GM23338 (cell line): ENCODE data around the gene MAP3K21. TPM values are rescaled to one million over a fixed set of nuclear protein-coding genes. Genes with fewer than 3 reads are reported as not detected.

Experiments used
- ATAC-seq: fragments of 200-7000 bp; cut with Tn5 transposase; 3 replicates; pipeline ENCODE4 v1.9.1; 2020
- DNase-seq: peaks from one replicate; pipeline ENCODE4 v3.0.0-alpha.2; 2015; ENCODE audit warnings: low spot score
- H2AFZ ChIP-seq: fragments of 200-600 bp; sonication (generic); 2 replicates; pipeline ENCODE4 v1.8.0; 2016; ENCODE audit warnings: antibody characterized with exemption, mild to moderate bottlenecking, moderate library complexity
- H3F3A ChIP-seq: fragments of 200-600 bp; sonication (generic); replicated peaks from 2 replicates; pipeline ENCODE4 v1.8.0; 2017; ENCODE audit warnings: antibody characterized with exemption, mixed run types, low read depth
- H3K27ac ChIP-seq: fragments of 200-600 bp; sonication (generic); 2 replicates; pipeline ENCODE4 v1.6.1; 2016; ENCODE audit warnings: low read depth
- H3K27me3 ChIP-seq: fragments of 200-600 bp; sonication (generic); 2 replicates; pipeline ENCODE4 v1.8.0; 2016; ENCODE audit warnings: mild to moderate bottlenecking, mixed run types, moderate library complexity; ENCODE audit not compliant: insufficient read depth
- H3K36me3 ChIP-seq: fragments of 200-600 bp; sonication (generic); 2 replicates; pipeline ENCODE4 v1.8.0; 2016; ENCODE audit warnings: mild to moderate bottlenecking; ENCODE audit not compliant: insufficient read depth
- H3K4me1 ChIP-seq: fragments of 200-600 bp; sonication (generic); 2 replicates; pipeline ENCODE4 v1.8.0; 2016; ENCODE audit warnings: mild to moderate bottlenecking, moderate library complexity; ENCODE audit not compliant: insufficient read depth
- H3K4me2 ChIP-seq: fragments of 200-600 bp; sonication (generic); 2 replicates; pipeline ENCODE4 v1.7.1; 2017; ENCODE audit warnings: mixed run types
- H3K4me3 ChIP-seq: fragments of 200-600 bp; sonication (generic); 2 replicates; pipeline ENCODE4 v1.6.1; 2016; ENCODE audit warnings: mixed run types
- H3K79me2 ChIP-seq: fragments of 200-600 bp; sonication (generic); replicated peaks from 2 replicates; pipeline ENCODE4 v1.8.0; 2017; ENCODE audit warnings: mild to moderate bottlenecking; ENCODE audit not compliant: insufficient read depth
- H3K9me2 ChIP-seq: fragments of 200-600 bp; sonication (generic); 2 replicates; pipeline ENCODE4 v1.8.0; 2017; ENCODE audit not compliant: insufficient read depth
- H4K20me1 ChIP-seq: fragments of 200-600 bp; sonication (generic); replicated peaks from 2 replicates; pipeline ENCODE4 v1.8.0; 2017; ENCODE audit warnings: mild to moderate bottlenecking; ENCODE audit not compliant: insufficient read depth
- H3K27ac Mint-ChIP-seq: 2 replicates; pipeline ENCODE4 v1.8.0; 2020; ENCODE audit warnings: inconsistent platforms, mild to moderate bottlenecking, moderate library complexity, mixed read lengths
- H3K27me3 Mint-ChIP-seq: 3 replicates; pipeline ENCODE4 v1.8.0; 2022; ENCODE audit warnings: low read depth, mild to moderate bottlenecking, moderate library complexity, mixed read lengths, inconsistent platforms; ENCODE audit not compliant: insufficient read depth, poor library complexity
- H3K36me3 Mint-ChIP-seq: 3 replicates; pipeline ENCODE4 v1.8.0; 2021; ENCODE audit warnings: low read depth, mild to moderate bottlenecking, inconsistent platforms, moderate library complexity, mixed read lengths
- H3K4me1 Mint-ChIP-seq: 3 replicates; pipeline ENCODE4 v1.8.0; 2020; ENCODE audit warnings: mild to moderate bottlenecking, inconsistent platforms, mixed read lengths
- H3K4me3 Mint-ChIP-seq: 3 replicates; pipeline ENCODE4 v1.8.0; 2021; ENCODE audit warnings: moderate library complexity, mild to moderate bottlenecking, inconsistent platforms, mixed read lengths
- H3K9me3 Mint-ChIP-seq: 3 replicates; pipeline ENCODE4 v1.8.0; 2020; ENCODE audit warnings: moderate library complexity, mild to moderate bottlenecking, inconsistent platforms, mixed read lengths
- EZH2 ChIP-seq: fragments of 200-600 bp; sonication (generic); IDR thresholded peaks from one replicate; pipeline ENCODE4 v1.8.0; 2017; ENCODE audit warnings: antibody characterized with exemption, mild to moderate bottlenecking, low read depth; ENCODE audit not compliant: unreplicated experiment
- EZH2phosphoT487 ChIP-seq: fragments of 200-600 bp; sonication (generic); IDR thresholded peaks from one replicate; pipeline ENCODE4 v1.8.1; 2018; ENCODE audit warnings: antibody characterized with exemption; ENCODE audit not compliant: unreplicated experiment
- STAT1 ChIP-seq: IDR thresholded peaks from one replicate; pipeline ENCODE4 v1.6.1; 2016; ENCODE audit warnings: antibody characterized with exemption; ENCODE audit not compliant: unreplicated experiment
- ZNF114 ChIP-seq: fragments of 250-450 bp; sonication (Bioruptor Pico); IDR thresholded peaks from 2 replicates; pipeline ENCODE4 v1.5.0; 2020; ENCODE audit warnings: mild to moderate bottlenecking, moderate library complexity
- ZNF331 ChIP-seq: fragments of 250-450 bp; sonication (Bioruptor Pico); IDR thresholded peaks from 2 replicates; pipeline ENCODE4 v1.5.0; 2020; ENCODE audit warnings: low read depth, mild to moderate bottlenecking, moderate library complexity
- ZNF462 ChIP-seq: fragments of 250-450 bp; sonication (Bioruptor Pico); IDR thresholded peaks from 2 replicates; pipeline ENCODE4 v1.5.0; 2020; ENCODE audit warnings: mild to moderate bottlenecking, moderate library complexity
- polyA plus RNA-seq: library from polyadenylated mRNA; unstranded; fragments of >200 nt; fragmentation: Nextera tagmentation; extraction: Ambion mirVana; gene quantifications from 2 replicates; pipeline ENCODE4 v1.2.1, GENCODE V29; 2016
- total RNA-seq: library from RNA; depleted of rRNA; stranded (reverse); fragments of >200 nt; shearing (Covaris generic); gene quantifications from 2 replicates; pipeline ENCODE4 v1.2.3, GENCODE V29; 2014

MAP3K21 gene
- total and polyA plus RNA-seq, 2 experiments from 2014 or later: 11.7 to 40.1 TPM

GRCh38 chr1:233406339-233406960 is 78.9 kb downstream of the MAP3K21 start (continued):
- no peak for TF ChIP-seq ZNF462 (CRISPR knock-in tag)
- TF ChIP-seq ZNF331 (CRISPR knock-in tag): no peak
- no peak for TF ChIP-seq ZNF114
- no peak for TF ChIP-seq EZH2
- TF ChIP-seq EZH2phosphoT487: no peak

- Mint-ChIP-seq H3K4me3 (no peak overlapping the region), H3K27me3 (peaks cover 2% of the 10 kb centered on the region), H3K27ac (no peak overlapping the region), H3K9me3 (peaks cover 17% of the 10 kb centered on the region), H3K36me3 (peaks cover 5% of the 10 kb centered on the region; the same call in 2 of the 3 replicates), H3K4me1 (peaks cover 6% of the 10 kb centered on the region; the same call in 2 of the 3 replicates)
- Histone ChIP-seq H3K79me2 (no peaks in the 10 kb centered on the region), H3K27ac (no peak overlapping the region), H3K27me3 (no peaks in the 10 kb centered on the region), H3K36me3 (peaks cover 6% of the 10 kb centered on the region; the same call in 1 of the 2 replicates), H3F3A (no peaks in the 10 kb centered on the region), H2AFZ (no peak overlapping the region), H3K4me2 (no peak overlapping the region), H3K4me3 (no peak overlapping the region), H4K20me1 (no peaks in the 10 kb centered on the region), H3K4me1 (no peaks in the 10 kb centered on the region), H3K9me2 (0 out of 2 replicates have a peak, but pooled peaks cover 8% of the 10 kb centered on the region)
- no peak for TF ChIP-seq STAT1
- no peak for ATAC-seq
- DNase-seq: no peak
Observed at GRCh38 chr1:233406994-233407631, 79.6 kb downstream of the MAP3K21 start.
